Fibroblast of mammary gland (primary cell): Measurements from ENCODE around the gene KIDINS220.

Source experiments
- DNase-seq: peaks from one replicate; pipeline ENCODE4 v3.0.0-alpha.2; 2010; ENCODE audit warnings: low read depth
- H3K4me3 ChIP-seq: 2 replicates; pipeline ENCODE4 v1.5.1; 2011; ENCODE audit warnings: low read depth, mild to moderate bottlenecking, low read length, moderate library complexity; ENCODE audit not compliant: control insufficient read depth
- CTCF ChIP-seq: conservative IDR thresholded peaks from 2 replicates; pipeline ENCODE4 v1.5.1; 2011; ENCODE audit warnings: low read depth, low read length, inconsistent platforms; ENCODE audit not compliant: control insufficient read depth, insufficient read depth

KIDINS220 gene

DNA sequence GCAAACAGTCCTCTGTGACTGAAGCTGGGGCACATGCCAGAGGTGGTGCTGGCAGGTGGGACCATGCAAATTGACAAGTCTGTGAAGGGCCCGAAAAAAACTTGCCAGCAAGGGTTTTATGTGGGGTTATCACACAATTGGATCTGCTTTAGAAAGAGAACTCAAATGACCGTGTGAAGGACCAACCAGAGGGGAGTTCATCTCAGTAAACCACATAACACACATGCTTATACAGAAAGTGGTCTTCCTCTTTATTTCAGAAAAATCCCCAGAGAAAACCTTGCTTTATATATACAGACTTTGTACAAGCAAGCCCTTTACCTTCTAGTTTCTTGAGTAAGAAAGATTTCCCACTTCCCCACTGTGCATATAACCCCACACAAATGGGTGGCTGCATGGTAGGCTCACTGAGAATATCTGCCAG lies 46.7 kb downstream of the KIDINS220 start:
- DNase-seq, result no peak
- no peak for TF ChIP-seq CTCF
- no peak overlapping the region for H3K4me3 ChIP-seq

GRCh38 chr2:8786463-8786862 lies 51.0 kb downstream of the KIDINS220 start:
- no peak for DNase-seq
- no peak overlapping the region for H3K4me3 ChIP-seq
- no peak for TF ChIP-seq CTCF

DNA sequence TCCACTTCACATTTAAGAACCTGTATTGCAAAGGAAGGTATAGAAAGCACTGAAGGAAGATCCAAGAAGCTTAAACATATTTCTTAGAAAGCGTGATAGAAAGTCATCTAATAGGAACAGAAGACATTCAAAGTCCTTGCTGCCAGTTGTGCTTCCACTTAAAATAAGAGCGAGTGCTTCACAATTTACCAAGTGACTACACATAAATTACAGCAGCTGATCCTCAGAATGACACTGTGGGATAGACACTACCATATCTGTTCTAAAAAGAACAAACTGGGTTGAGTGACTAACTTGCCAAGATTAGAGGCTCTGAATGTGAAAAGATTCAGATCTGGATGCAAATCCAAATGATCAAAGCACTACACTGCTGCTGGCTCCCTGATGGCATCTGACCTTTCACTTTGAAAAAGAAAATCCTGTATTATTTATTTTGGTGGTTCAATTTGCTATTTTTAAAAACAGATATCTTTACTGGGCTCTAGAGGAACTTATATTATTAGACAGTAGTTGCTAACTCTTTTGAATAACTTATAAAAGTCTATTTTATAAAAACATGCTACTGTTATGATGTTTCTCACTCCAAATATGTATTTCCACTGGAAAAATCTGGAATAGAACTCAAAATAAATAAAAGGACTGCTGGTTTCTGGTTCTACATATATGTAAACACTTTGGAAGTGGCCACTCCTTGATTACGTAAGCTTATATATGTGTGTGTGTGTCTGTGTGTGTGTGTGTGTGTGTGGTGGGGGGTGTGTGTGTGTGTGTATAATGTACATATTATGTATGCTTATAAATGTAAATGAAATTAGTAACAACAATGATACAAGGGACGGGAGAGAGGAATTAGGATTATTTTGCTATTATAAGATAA lies 57.4 kb downstream of the KIDINS220 start:
- no peak overlapping the region for H3K4me3 ChIP-seq
- no peak for TF ChIP-seq CTCF
- no peak for DNase-seq

GRCh38 chr2:8774371-8774770 lies 63.0 kb downstream of the KIDINS220 start:
- TF ChIP-seq CTCF, result no peak
- DNase-seq, result no peak
- H3K4me3 ChIP-seq, result no peak overlapping the region

- no peak overlapping the region for H3K4me3 ChIP-seq
- no peak for TF ChIP-seq CTCF
- no peak for DNase-seq
These were observed 70.1 kb downstream of the KIDINS220 start for GRCh38 chr2:8767324-8767723.

- TF ChIP-seq CTCF, result peak; percentile 64
- H3K4me3 ChIP-seq, result no peak overlapping the region
- DNase-seq, result peak; percentile 56
These were observed 75.8 kb downstream of the KIDINS220 start for GRCh38 chr2:8761529-8762164.
